T47D (cell line): ENCODE measurements around the gene TMA7B.
"Not testable (repeated sequence)": the region's sequence is repeated elsewhere in the genome, so short reads cannot be mapped to it uniquely, and the experiment has no call there.

Experiments
- DNase-seq, 2 experiments: peaks; one replicate each; pipeline versions ENCODE4 v3.0.0 to v3.0.0-alpha.2; 2011 to 2012; ENCODE audit warnings: low read depth in 1 of 2, low spot score in 1 of 2
- JUND ChIP-seq: IDR thresholded peaks from 2 replicates; pipeline ENCODE4 v1.6.1; 2012; ENCODE audit warnings: low read depth
- in situ Hi-C: cut with HindIII; loops from 2 replicates; pipeline ENCODE4 v1.10.0; 2016; ENCODE audit warnings: low sequenced_read_pairs, low pct_unique_long_range_greater_than_20kb

The TMA7B gene

DNA sequence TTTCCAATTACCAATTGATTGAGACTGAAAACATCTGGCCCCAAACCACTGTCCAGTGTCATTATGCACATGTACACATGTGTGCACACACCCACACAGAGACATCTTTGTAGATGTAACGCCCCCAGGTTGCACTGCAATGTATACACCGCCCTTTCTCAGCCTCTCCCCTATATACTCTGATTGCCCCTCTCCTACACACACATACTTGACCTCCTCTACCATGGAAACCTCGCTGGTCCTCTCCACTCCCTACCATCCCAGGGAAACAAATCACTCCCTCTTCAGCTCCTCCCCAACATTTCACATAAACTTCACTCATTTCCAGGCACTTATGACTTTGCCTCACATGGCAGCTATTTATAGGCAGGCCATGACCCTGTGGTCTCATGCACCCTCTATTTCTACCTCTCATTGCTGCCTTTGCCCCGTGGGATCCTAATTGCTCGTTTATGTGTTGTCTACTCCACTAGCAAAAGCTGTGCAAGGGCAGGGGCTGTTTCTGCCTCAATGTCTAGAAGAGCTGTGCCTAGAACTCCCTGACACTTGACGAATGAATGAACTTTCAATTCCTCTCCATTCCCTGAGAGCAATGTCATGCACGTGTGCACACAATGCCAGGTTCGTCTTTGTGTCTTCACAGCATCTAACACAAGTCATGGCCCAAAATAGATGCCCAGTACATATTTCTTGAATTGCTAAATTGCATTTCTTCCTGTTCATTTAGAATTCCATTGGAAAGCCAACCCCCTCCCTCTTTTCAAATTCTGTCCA lies 10.0 kb upstream of the TMA7B start:
- TF ChIP-seq JUND = no peak
- in situ Hi-C loops = no loop called here
- no peak for DNase-seq

DNA sequence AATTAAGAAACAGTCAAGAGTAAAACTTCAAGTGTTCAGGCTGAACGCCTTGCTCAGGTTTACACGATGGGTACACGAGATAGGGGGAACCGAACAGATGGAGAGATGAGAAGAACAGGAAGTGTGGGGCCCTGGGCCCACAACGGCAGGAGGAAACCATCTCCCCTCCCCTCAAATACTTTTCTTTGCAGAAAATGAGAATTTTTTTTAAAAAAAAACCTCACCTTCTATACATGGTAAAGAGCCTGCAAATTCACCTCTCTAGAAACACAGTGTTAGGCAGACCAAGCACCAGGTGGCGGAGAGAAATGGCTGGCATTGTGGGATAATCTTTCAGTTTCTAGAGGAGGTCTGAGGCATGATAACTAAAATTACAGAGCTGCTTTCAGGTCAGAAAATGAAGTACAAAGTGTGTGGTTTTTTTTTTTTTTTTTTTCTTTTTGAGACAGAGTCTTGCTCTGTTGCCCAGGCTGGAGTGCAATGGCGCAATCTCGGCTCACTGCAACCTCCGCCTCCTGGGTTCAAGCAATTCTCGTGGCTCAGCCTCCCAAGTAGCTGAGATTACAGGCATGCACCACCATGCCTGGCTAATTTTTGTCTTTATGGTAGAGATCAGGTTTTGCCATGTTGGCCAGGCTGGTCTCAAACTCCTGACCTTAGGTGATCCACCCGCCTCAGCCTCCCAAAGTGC lies 8.4 kb upstream of the TMA7B start:
- DNase-seq, in situ Hi-C loops: not testable (repeated sequence)

DNA sequence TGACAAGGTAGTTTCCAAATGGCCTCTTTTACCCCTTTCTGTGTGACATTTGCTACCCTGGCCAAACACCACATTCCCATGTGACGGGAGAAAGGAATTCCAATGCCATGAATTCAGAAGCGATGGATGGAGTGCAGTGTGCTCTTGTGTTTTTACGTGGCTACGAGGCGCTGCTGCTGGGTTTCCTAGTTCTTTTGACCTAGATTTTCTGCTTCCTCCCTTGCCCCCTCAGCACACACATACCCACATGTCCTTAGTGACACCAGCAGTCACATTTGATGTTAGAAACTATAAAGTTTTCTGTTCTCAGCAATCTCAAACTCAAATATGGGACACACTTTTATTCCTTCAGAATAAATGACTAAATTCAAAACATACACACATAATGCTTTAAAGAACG lies 7.8 kb upstream of the TMA7B start:
- in situ Hi-C loops = no loop called here
- TF ChIP-seq JUND = no peak
- DNase-seq = no peak

DNA sequence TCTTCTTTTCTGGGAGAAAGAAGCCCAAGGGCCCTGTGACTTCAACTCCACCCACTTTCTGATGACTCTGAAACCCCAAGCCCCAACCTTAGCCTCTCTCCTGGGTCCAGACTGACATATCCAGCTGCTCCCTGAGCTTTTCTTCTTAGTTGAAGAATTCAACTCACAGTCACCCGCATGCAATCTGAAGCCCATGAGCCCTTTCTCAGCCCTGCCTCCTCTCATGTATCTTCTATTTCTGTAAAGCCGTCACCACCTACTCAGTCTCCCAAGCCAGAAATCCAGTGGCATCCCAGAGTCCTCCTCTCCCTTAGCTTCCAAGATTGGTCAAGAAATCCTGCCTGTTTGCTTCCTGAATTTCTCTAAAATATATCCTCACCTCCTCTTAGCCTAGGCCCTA lies 7.1 kb upstream of the TMA7B start:
- no peak for DNase-seq
- no peak for TF ChIP-seq JUND
- in situ Hi-C loops = no loop called here

DNA sequence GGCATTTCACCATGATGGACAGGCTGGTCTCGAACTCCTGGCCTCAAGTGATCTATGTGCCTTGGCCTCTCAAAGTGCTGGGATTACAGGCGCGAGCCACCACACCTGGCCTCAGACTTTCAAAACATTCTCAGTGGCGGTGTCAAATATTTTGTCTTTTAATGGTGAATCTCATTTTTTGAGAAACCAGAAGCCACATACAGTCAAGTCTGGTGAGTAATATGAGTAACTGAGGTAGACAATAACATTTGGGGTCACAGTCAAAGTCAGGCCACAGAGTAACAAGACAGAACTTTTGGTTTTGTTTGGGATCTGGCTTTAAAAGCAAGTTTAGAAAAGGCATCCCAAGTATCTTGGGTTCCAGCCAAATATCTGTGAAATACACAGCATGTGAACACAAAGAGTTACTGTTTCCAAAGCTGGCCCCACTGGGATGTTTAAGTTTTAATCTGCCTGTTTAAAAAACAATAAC lies 5.6 kb upstream of the TMA7B start:
- in situ Hi-C loops = no loop called here
- peak in 1 of 2 experiments; percentile 57 for DNase-seq
- TF ChIP-seq JUND = no peak

DNA sequence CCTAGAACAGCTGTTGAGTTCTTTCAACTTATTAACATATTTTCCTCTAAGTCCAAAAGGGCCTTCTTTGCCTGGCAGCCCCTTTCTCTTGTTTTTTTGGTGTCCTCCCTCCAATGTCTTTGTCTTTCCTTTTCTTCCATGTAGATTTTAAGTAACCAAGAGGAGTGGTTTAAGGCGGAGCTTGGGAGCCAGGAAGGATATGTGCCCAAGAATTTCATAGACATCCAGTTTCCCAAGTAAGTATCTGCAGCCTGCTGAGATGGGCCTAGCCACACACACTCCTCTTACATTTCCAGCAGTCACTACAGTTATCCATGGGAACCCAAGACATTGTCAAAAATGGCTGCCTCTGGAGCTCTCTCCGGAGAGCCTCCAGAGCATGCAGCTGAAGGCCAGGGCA lies 4.5 kb upstream of the TMA7B start:
- DNase-seq = no peak
- in situ Hi-C loops = no loop called here
- TF ChIP-seq JUND = no peak

DNA sequence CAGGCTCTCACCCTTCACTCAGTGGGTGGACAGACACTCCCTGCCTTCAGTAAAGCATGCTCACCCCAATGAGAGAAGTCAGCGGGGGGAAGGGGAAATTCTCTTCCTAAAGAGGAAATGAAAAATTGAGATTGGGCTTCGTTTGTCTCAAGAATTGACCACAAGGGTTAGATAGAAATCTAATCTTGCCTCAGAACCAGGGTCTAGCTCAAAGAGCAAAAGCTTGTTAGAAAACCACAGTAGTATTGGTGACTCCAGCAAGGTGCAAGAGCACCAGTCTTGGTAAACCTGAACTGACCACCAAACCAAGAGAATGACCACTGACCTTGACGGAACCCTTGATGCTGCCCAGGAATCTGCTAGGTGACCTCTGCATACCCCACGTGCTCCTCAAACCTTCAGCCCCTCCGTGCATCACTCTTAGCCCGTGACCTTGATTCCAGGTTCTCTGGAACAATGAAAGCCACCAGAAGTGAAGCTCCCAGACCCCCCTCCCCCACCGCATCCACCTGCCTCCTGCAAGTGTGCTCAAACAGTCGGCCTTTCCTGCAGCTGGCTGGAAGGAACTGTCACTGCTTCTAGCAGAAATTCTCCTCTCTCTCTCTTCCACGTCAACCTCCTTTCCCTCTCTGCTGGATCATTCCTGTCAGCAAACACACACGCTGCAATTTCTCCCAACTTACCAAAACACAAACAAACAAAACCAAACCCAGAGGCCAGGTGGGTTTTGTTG lies 3.1 kb upstream of the TMA7B start:
- in situ Hi-C loops = no loop called here
- DNase-seq = no peak
- no peak for TF ChIP-seq JUND

DNA sequence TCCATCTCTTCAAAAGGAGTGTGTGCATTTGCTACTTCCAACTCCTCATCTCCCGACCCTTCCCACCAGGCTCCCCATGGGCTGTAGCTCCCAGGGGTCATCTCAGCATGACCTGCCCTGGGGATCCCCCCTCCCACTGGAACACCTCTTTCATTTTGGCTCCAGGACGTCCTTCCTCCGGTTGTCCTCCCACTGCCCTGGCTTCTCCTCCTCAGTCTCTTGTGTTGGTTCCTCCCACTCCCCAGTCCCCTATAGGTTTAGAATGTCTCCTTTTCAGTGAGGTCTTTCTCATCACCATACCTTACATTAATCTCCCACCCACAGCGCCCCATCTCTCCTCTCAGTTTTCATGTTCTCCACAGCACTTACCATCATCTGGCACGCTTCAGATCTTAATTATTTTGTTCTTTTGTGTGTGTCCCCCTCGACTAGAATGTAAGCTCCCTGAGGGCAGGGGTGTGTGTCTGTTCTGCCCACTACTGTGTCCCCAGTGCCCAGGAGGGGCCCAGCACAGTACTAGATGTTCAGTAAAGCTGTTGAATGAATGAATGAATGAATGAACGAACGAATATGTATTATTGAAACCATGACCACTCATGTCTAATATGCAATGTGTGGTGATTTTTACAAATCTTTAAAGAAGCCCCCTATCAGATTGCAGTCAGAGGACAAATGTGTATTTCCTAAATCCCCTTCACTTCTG lies 2.0 kb upstream of the TMA7B start:
- no peak for TF ChIP-seq JUND
- in situ Hi-C loops = no loop called here
- DNase-seq = no peak

DNA sequence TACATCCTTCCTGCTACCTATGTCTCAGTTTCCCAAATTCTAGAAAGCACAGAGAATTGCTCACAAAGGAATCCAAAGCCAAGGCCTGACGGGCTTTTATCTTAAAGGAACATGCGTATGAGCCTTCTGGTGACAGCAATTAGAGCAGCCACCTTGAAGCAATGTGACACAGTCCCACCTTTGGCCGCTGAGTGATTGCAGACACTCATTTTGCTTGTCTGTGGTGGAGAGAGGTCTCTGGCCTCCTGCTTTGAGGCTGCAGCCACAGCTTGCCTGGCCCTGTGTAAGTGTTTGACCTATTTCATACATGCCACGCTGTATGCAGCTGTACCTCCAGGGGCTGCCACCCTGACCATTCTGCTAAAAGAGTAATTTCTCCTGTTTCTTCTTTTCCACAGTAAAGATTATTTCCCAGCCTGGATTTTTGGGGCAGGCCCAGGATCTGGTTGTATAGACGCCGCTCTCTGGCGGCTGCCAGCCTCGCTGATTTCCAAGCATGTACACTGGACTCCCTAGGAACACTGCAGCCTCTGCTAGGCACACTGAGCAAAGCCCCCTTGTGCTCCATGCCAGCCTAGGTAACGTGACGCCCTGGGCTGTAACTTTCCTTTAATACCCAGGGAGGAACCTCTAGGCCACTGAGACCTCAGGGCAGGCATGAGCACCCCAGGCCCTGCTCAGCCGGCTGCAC lies 1.1 kb upstream of the TMA7B start:
- no peak for TF ChIP-seq JUND
- in situ Hi-C loops = no loop called here
- DNase-seq = no peak

DNA sequence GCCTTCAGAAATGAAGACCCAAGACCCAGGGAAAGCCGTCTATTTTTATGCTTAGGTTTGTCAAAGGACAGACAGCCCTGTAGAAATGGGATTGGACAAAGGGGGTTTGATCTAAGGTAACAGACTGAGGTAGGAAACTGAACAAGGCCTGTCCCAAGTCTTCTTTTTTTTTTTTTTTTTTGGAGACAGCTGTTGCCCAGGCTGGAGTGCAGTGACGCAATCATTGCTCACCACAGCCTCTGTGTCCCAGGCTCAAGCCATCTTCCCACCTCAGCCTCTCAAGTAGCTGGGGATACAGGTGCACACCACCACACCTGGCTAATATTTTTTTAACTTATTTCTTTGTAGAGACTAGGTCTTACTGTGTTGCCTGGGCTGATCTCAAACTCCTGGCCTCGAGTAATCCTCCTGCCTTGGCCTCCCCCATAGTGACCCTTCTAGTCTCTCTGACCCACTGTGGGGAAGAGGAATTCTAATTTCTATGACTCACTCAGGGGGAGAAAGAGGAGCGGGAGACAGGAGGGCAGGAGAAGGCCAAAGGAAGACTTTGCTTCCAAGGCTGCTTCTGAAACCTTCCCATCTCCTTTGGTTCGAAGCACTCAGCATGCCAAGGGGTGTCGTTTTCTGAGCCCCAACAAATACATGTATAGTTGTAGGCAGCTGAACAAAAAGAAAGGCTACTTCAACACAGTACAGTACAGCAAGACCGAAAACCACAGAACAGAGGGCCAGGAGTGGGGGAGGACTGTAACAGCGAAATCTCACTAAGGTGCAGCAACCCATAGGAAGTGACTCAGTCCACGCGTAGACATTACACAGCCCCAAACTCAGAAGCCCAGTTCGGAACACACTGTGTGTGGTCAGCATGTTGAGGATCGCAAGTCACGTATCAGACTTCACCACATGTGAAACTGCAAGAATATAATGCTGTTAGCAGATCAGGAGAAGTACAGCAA lies 872 bp downstream of the TMA7B start:
- in situ Hi-C loops = no loop called here
- no peak for TF ChIP-seq JUND
- no peak for DNase-seq

DNA sequence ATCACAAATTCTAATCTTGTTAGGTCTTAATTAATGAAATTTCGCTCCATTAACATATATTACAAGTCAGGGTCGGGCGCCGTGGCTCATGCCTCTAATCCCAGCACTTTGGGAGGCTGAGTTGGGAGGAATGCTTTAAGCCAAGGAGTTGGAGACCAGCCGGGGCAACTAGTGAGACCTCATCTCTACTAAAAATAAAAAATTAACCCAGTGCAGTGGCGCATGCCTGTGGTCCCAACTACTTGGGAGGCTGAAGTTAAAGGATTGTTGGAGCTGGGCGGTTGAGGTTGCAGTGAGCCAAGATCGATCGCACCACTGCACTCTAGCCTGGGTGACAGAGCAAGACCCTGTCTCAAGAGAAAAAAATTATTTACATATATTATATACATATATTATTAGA lies 1.9 kb downstream of the TMA7B start:
- in situ Hi-C loops = no loop called here
- no peak for DNase-seq
- no peak for TF ChIP-seq JUND
